ENCODE measurements around the gene TRUB2.

The TRUB2 gene, protein sequence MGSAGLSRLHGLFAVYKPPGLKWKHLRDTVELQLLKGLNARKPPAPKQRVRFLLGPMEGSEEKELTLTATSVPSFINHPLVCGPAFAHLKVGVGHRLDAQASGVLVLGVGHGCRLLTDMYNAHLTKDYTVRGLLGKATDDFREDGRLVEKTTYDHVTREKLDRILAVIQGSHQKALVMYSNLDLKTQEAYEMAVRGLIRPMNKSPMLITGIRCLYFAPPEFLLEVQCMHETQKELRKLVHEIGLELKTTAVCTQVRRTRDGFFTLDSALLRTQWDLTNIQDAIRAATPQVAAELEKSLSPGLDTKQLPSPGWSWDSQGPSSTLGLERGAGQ

DNA sequence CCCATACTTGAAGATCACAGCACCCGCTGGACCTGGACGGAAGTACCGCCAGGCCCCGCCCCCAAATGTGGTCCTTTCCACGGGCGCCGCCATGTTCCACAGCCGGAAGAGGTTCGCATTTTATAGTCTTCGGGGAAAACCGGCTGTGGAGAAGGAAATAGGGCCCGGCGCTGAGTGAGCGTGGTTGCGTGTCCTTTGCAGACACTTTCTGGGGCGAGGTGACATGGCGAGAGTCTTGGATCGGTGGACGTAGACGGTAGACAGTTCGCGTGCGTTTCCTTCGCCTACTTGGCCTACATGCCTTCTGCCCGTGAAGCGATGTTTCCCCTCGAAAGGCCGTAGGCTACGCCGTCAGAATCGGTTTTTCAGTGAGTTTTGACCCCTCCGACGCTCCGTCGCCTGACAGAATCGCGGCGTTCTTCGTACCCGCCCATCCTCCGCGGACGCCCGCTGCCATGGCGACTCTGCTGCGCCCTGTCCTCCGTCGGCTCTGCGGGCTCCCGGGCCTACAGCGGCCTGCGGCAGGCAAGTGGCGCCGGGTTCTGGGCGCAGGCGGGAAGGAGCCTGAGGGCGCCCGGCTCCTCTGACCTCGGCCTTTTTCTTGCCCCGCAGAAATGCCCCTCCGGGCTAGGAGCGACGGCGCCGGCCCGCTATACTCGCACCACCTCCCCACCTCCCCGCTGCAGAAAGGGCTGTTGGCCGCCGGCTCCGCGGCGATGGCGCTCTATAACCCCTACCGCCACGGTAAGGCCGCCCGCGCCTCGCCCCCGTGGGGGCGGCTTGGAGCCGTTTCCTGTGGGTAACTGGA is at the start of gene TRUB2, which contains the start of gene COQ4:
TRUB2 (minus strand) TSS at position 44 of the 808 bp plus-strand sequence; CDS start at position 5, 39 bp downstream.
COQ4 (plus strand) TSS at position 436 of the 808 bp plus-strand sequence; CDS start at position 456, 20 bp downstream.
- peak; percentile 89 for DNase-seq

DNA sequence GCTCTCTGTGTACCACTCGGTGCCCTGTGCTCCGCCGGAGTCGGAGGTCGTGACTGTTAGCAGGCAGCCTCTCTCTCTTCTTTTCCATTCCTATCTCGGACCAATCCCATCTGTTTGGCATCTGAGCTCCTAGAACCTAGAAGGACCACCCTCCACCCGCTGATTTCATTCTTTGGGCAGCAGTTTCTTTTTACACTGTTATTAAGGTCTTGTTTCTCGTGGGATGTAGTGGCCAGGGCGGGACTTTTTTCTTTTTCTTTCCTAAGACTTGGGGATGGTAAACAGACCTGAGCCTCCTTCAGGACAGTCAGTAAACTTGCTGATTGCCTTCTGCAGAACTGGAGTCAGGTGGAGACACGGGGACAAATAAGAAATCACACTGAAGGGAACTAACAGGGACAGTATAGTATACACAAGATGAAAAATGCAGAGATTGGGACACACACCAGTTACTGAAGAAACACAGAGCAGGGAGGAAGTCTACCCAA is 49.4 kb upstream of the TRUB2 start:
- DNase-seq, result no peak

DNA sequence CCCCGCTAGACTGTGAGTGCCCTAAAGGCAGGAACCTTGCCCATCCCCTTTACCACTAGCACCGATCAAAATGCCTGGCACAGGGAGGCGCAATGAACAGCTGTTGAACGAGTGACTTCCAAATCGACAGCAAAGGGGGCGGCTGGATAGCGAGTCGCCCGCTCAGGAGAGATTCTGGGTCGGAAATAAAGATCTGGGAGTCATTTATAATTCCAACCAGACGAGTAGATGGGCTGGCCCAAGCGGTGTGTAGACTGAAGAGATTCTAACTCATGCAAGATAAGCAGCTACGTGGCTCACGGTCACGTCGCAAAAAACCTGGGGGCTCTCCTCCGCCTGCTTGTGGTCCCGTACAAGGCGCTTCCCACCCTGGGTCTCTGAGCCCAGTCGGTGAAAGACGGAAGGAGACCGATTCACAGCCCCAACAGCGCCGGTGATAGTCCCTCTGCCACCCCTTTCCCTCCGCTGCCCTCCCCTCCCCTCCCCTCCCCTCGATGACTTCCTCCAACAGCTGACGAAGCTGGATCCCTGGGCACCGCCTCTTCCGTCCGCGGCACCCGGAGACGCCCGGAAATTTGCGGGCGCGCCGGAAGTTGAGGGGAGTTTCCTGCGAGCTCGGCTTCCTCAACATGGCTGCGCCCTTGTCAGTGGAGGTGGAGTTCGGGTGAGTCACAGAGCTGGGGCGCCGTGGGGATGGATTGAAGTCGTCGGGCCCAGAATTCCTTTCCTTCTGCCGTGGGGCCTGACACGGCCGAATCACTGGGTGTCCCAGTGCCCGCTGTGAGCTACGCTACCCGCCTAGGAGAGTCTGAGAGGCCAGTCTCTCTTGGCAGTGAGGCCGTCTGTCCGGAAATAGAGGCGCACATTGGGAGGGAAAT is 48.7 kb upstream of the TRUB2 start, which contains the start of gene URM1:
URM1 (plus strand) TSS at position 623 of the 878 bp plus-strand sequence; CDS start at position 630, 7 bp downstream.
- DNase-seq, result peak; percentile 88

DNA sequence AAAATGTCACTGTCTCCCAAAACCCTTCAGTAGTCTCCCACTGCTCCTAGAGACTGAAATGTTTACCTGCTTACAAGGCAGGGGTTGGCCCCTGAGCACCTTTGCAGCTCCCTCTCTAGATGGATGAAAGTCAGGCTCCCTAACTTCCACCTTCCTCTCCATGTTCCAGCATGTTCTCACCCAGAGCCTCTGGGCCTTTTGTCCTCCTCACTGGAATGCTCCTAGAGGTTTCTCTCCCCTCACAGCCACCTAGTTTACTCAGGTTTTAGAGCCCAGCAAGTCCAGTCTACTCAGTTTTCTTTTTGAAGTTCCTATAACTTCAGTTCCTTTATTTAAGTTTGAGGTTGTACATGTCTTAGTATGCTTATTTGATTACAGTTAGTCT is 48.1 kb upstream of the TRUB2 start:
- no peak for DNase-seq

DNA sequence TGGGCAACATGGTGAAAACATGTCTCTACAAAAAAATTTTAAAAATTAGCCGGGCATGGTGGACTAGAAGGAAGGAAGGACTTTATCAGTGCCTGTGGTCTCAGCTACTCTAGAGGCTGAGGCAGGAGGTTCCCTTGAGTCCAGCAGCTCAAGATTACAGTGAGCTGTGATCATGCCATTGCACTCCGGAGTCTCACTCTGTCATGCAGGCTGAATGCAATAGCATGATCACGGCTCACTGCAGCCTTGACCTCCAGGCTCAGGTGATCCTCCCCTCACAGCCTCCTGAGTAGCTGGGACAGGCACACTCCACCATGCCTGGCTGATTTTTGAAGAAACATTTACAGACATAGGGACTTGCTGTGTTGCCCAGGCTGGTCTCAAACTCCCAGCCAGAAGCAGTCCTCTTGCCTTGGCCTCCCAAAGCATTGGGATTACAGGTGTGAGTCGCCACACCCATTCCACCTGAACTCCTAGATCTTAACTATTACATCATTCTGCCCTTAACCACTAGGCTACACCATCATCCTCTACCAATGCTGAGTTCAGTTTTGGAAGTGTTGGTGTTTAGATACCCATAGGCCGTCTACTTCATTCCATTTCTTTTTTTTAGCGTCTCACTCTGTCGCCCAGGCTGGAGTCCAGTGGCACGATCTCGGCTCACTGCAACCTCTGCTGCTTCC is 46.9 kb upstream of the TRUB2 start:
- DNase-seq, result no peak

DNA sequence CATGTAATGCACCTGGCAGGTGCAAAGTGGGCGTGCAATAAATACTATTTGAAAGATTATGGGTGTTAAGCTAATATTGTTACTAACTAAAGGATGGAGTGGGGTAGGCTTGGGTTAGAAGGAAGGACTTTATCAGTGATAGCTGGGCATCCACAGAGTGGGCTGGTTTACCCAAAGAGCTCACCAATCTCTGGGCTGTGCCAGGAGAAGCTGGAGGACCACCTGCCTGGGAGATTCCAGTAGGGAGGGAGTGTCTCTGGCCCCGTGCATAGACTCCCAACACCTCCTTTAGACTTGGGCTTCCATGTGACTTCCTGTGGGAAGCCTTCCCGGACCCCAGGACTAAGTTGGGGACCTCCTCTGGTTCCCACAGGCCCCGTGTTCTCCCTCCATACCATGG is 43.3 kb upstream of the TRUB2 start:
- peak; percentile 33 for DNase-seq

DNA sequence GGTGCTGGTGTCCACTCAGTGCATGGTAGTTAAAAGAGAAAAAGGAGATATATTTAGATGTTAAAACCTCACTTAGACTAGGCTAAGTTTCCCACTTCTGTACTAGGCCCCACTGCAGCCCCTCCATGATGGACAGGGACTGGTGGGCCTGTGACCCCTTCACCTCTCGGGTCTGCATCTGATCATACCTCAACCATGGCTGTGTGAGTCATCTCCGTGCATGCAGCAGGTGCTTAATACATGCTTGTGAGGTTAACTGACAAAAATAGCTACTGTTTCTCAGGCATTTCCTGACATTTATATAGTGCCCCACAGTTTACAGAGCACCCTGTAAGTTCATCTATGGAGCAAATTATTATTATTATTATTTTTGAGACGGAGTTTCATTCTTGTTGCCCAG is 40.5 kb upstream of the TRUB2 start:
- DNase-seq, result no peak

DNA sequence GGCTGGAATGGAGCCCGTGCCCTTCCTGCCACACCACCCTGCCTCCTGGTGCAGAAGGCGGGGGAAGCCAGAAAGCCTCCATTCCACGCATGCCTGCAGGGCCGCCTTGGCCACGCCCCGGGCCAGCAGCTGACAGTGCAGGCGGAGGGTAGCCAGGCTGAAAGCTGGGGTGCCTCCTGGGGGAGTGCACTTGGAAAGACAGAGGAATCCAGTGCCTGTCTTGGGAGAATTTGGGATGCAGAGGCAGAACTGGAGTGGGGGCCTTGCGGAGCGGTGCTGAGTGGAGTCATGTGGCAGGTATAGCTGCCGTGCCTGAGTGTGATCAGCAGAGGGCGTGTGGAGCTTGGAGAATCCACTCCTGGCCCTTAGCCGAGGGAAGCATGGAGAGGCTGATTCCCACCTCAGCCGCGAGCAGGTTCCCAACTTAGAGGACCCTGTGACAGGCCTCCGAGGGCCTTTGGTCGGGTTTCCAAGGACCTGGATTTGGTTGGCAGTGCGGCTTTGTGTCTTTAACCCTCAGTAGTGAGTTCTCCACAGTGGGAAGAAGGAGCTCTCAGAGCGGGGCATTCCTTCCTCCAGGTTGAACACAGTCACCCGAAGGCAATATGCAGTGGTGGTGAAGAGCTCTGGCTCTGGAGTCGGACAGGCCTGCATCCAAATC is 39.9 kb upstream of the TRUB2 start:
- DNase-seq, result peak; percentile 71

DNA sequence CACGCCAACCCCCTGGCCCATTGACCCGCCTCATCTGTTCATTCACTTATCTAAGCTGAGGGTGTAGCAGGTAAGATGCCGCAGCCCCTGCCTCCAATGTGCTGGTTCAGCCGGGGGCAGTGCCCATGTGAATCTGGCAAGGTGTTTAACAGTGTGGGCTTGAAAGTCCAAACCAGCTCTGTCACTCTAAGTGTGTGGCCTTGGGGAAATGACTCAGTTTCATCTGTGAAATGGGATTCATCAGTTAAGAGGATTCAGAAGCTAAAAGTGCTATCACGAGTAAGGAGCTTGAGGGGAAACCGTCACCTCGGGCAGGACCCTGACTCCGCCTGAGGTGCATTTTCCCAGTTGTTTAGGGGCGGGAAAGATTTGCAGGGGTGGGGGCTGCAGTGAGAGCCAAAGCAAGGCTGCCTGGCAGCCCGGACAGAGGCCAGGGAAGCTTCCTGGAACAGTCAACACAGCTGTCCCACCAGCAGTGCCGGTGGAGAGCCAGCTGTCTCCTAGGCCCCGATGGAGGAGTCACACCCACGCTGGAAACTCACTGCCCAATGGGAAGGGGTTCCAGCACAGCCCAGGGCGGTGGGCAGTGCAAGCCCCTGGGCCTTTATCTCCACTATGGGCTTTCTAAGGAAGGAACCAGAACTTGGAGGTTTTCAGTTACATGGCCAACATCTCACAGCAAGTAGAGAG is 39.2 kb upstream of the TRUB2 start:
- DNase-seq, result peak; percentile 8

DNA sequence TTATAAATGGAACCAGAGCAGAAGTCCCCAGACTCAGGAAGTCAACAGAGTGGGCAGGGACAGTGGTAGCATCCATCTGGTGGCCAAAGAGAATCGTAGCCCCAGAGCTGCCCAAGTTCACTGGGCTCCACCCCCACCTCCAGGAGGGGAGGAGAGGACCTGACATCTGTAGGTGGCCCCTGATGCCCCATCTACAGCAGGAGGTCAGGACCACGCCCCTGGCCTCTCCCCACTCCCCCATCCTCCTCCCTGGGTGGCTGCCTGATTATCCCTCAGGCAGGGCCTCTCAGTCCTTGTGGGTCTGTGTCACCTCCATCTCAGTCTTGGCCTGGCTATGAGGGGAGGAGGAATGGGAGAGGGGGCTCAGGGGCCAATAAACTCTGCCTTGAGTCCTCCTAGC is 38.6 kb upstream of the TRUB2 start:
- DNase-seq, result no peak

DNA sequence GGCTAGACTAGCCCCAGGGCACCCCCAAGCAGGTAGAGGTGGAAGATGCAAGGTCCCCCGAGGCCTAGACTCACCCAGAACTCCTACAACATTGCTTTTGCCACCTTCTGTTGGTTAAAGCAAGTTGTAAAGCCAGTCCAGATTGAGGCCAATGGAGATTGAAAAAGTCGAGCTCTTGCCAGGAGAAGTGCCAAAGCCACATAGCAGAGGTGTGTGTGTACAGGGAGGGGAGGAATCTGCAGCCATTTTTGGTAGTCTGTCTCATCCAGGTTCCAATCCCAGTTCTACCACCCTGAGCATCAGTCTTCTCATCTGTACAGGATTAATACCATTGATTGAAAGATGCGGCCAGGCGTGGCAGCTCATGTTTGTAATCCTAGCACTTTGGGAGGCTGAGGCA is 36.6 kb upstream of the TRUB2 start:
- DNase-seq, result no peak

DNA sequence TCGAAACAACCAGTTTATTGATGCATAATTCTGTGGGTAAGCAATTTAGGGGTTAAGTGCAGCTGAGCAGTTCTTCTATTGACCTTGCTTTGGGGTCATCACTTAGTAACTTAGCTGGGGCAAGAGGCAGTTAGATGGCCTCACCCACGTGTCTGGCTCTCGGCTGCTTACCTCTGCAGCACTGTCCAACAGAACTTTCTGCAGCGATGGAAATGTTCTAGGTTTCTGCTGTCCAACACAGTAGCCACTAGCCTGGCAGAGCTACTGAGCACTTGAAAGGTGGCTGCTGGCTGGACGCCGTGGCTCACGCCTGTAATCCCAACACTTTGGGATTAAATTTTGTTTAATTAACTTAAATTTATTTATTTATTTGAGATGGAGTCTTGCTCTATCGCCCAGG is 35.8 kb upstream of the TRUB2 start:
- no peak for DNase-seq

DNA sequence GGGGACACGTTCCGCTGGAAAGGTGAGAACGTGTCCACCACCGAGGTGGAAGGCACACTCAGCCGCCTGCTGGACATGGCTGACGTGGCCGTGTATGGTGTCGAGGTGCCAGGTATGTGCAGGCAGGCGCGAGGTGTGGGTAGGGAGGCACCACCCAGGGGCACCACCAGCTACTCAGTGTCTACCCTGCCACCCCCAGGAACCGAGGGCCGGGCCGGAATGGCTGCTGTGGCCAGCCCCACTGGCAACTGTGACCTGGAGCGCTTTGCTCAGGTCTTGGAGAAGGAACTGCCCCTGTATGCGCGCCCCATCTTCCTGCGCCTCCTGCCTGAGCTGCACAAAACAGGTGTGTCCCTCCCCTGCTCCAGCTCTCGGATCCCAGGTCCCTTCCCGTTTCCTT is 33.2 kb upstream of the TRUB2 start:
- DNase-seq, result no peak

DNA sequence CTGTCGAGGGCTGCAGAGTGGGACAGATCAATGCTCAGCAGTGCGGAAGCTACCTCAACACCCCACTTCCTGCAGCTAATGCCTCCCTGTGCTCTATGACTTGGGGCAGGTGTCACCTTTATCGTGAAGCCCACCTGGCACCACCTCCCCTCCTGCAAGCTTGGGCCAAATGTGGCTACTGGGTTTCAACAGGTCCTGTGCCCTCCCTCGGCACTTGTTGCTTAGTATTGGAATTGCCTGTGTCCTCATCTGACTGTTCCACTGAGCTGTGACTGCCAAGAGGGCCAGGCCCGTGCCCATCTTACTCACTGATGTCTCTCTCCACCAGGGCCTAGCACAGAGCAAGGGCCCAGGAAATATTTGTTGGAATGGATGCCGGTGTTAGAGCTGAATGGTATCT is 27.5 kb upstream of the TRUB2 start:
- DNase-seq, result no peak

DNA sequence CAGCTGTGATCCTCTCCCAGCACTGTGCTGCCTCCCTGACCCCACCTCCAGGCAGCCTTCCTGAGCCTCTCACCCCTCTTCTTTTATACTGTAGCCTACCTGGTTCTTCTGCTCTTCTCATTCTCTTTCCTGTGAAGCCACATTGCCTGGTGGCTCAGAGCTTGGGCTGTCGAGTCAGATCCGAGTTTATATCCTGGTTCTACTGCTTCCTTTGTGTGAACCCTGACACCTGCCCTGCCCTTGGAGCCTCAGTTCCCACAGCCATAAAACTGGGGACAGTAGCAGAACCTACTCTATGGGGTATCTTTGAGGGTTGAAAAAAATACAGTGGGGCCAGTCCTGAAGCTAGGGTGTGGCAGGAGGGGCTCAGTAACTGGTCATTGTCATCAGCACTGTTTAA is 26.9 kb upstream of the TRUB2 start:
- DNase-seq, result no peak

DNA sequence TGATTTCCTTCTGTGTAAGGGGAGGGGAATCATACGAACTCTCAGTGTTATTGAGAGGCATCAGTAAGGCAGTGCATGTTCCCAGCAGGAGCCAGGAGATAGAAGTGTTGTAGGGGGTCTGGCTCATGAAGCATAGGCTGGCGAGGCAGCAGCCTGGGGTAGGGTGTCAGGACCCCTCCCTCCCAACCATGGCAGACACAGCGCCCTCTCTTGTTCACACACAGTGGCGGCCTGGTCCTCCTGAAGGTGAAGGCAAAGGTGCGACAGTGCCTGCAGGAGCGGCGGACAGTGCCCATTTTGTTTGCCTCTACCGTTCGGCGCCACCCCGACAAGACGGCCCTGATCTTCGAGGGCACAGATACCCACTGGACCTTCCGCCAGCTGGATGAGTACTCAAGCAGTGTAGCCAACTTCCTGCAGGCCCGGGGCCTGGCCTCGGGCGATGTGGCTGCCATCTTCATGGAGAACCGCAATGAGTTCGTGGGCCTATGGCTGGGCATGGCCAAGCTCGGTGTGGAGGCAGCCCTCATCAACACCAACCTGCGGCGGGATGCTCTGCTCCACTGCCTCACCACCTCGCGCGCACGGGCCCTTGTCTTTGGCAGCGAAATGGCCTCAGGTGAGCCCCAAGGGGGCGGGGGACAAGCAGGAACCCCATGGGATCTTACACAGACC is 22.8 kb upstream of the TRUB2 start:
- DNase-seq, result no peak

DNA sequence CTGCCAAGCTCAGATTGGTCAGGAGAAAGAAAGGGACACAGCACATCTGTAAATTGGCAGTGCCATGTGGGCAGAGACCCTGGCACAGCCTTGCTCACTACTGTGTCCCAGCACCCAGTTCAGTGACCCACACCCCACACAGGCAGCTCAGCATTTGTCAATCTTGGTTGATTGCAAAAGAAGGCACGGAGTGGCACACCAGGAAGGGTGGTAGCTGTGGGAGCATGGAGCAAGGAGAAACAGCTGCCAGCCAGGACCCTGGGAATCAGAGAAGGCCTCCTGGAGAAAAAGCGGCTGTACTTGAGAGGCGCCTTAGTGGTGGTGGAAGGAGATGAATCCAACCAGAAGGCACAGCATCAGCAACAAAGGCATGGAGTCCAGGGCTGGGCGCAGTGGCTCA is 21.6 kb upstream of the TRUB2 start:
- DNase-seq, result no peak

DNA sequence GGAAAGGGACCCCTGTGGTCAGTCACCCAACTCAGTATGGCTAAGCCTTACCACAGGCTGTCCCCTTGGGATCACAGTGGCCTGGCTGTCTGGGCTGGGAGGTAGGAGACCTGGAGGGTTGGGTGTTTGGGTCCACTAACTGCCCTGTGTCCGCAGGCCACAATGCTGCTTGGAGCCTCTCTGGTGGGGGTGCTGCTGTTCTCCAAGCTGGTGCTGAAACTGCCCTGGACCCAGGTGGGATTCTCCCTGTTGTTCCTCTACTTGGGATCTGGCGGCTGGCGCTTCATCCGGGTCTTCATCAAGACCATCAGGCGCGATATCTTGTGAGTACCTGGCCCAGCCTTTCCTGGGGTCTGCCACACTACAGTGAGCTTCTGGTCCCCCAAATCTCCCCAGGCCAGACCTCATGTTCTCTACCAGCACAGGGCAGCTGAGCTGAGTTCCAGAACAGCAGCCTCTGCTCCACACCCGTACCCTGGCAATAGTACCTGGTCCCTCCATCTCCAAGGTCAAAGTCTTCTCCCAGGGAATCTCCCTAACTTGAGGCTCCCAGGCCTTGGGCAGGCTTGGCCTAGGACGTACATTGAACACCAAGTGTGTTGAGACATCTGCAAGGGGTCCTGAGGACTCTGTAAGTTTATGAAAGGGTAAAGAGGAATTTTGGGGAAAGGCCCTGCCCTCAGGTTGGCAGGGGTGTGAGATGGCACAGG is 20.9 kb upstream of the TRUB2 start:
- no peak for DNase-seq

DNA sequence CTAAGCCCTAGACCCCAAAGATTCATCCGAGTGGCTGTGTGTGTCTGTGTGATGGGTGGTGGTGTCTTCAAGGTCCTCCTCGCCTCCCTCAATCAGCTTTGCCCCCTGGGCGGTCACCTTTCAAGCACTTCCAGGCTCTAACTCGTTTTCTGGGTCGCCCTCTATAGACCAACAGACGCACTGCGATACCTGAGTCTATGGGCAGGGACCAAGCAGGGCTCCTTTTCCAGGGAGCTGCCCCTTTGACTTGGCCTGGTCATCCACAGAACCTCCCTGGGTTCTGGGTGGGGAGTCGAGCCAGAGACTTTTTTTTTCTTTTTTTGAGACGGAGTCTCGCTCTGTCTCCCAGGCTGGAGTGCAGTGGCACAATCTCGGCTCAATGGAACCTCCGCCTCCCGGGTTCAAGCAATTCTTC is 19.2 kb upstream of the TRUB2 start:
- peak; percentile 65 for DNase-seq

All from NCI-H146 (cell line).